Gastroesophageal sphincter (tissue), 3 donors: ENCODE measurements around the gene RSRC1.

Source experiments
- CTCF ChIP-seq, 4 experiments: fragments of 200-600 bp in 2 of 4; fragments of 450-650 bp in 2 of 4; sonication (generic) in 1 of 4; IDR thresholded peaks; one replicate each; pipeline ENCODE4 v1.5.1; 2017 to 2019; ENCODE audit warnings: antibody characterized with exemption in 4 of 4, mild to moderate bottlenecking in 2 of 4, moderate library complexity in 2 of 4
- EP300 ChIP-seq: sonication (generic); formaldehyde crosslinking; IDR thresholded peaks from one replicate; pipeline ENCODE4 v1.6.1; 2017; ENCODE audit warnings: antibody characterized with exemption, mild to moderate bottlenecking

GRCh38 chr3:158159714-158160113, 49.8 kb downstream of the RSRC1 start:
- TF ChIP-seq CTCF (IDR thresholded peaks at IDR 0.05) (no peak), EP300 (no peak)
